ENCODE results near the gene NCKAP5.

The NCKAP5 gene

GRCh38 chr2:132761437-132761836 is 806.8 kb downstream of the NCKAP5 start:
- TF ChIP-seq CTCF (IDR thresholded peaks at IDR 0.05; ENCODE audit: insufficient read depth, low read length): no peak
- no peak for DNase-seq (ENCODE audit: low read depth in 1 of 2, low spot score in 1 of 2)
- H3K27me3 ChIP-seq (ENCODE audit: insufficient read depth, poor library complexity, severe bottlenecking): no peaks in the 10 kb centered on the region
- no peak overlapping the region for H3K4me3 ChIP-seq (replicated peaks; ENCODE audit: insufficient read depth, low read length)
- H3K27ac ChIP-seq (replicated peaks): no peak overlapping the region

GRCh38 chr2:132760971-132761370 is 807.3 kb downstream of the NCKAP5 start:
- DNase-seq (ENCODE audit: low read depth in 1 of 2, low spot score in 1 of 2): no peak
- no peak overlapping the region for H3K27ac ChIP-seq (replicated peaks)
- TF ChIP-seq POLR2AphosphoS5 (IDR thresholded peaks at IDR 0.05; ENCODE audit: low read depth) (no peak), CTCF (IDR thresholded peaks at IDR 0.05; ENCODE audit: insufficient read depth, low read length) (no peak), GABPA (IDR thresholded peaks at IDR 0.05; ENCODE audit: low read depth) (no peak), REST (IDR thresholded peaks at IDR 0.05; ENCODE audit: insufficient replicate concordance, low read depth) (no peak), SPI1 (IDR thresholded peaks at IDR 0.05; ENCODE audit: borderline replicate concordance, low read depth) (no peak)
- H3K4me3 ChIP-seq (replicated peaks; ENCODE audit: insufficient read depth, low read length): no peak overlapping the region
- no peaks in the 10 kb centered on the region for H3K27me3 ChIP-seq (ENCODE audit: insufficient read depth, poor library complexity, severe bottlenecking)

- Histone ChIP-seq H3K27me3 (ENCODE audit: insufficient read depth, poor library complexity, severe bottlenecking) (no peaks in the 10 kb centered on the region), H3K4me3 (replicated peaks; ENCODE audit: insufficient read depth, low read length) (no peak overlapping the region), H3K27ac (replicated peaks) (no peak overlapping the region)
- no peak for TF ChIP-seq POLR2AphosphoS5 (IDR thresholded peaks at IDR 0.05; ENCODE audit: low read depth)
- no peak for TF ChIP-seq SPI1 (IDR thresholded peaks at IDR 0.05; ENCODE audit: borderline replicate concordance, low read depth)
- no peak for TF ChIP-seq GABPA (IDR thresholded peaks at IDR 0.05; ENCODE audit: low read depth)
- TF ChIP-seq REST (IDR thresholded peaks at IDR 0.05; ENCODE audit: insufficient replicate concordance, low read depth): no peak
- TF ChIP-seq CTCF (IDR thresholded peaks at IDR 0.05; ENCODE audit: insufficient read depth, low read length): no peak
- no peak for DNase-seq (ENCODE audit: low read depth in 1 of 2, low spot score in 1 of 2)
Observed at GRCh38 chr2:132760405-132760804, 807.9 kb downstream of the NCKAP5 start.

- no peak for DNase-seq (ENCODE audit: low read depth in 1 of 2, low spot score in 1 of 2)
- Histone ChIP-seq H3K27ac (replicated peaks) (no peak overlapping the region), H3K27me3 (ENCODE audit: insufficient read depth, poor library complexity, severe bottlenecking) (no peaks in the 10 kb centered on the region), H3K4me3 (replicated peaks; ENCODE audit: insufficient read depth, low read length) (no peak overlapping the region)
- TF ChIP-seq POLR2AphosphoS5 (IDR thresholded peaks at IDR 0.05; ENCODE audit: low read depth): no peak
- TF ChIP-seq SPI1 (IDR thresholded peaks at IDR 0.05; ENCODE audit: borderline replicate concordance, low read depth): no peak
- no peak for TF ChIP-seq REST (IDR thresholded peaks at IDR 0.05; ENCODE audit: insufficient replicate concordance, low read depth)
- no peak for TF ChIP-seq GABPA (IDR thresholded peaks at IDR 0.05; ENCODE audit: low read depth)
- TF ChIP-seq CTCF (IDR thresholded peaks at IDR 0.05; ENCODE audit: insufficient read depth, low read length): no peak
Observed at GRCh38 chr2:132758995-132759394, 809.3 kb downstream of the NCKAP5 start.

Data from HL-60 (cell line).